PFSK-1 (cell line): ENCODE data around the gene ID2.

ENCODE experiments used
- FOXP2 ChIP-seq: optimal IDR thresholded peaks from 2 replicates; pipeline ENCODE3; 2011; ENCODE audit warnings: borderline replicate concordance, control low read depth, inconsistent platforms; ENCODE audit not compliant: insufficient read depth; ENCODE audit errors: extremely low read length, extremely low read depth
- POLR2AphosphoS5 ChIP-seq: IDR thresholded peaks from 2 replicates; pipeline ENCODE4 v1.6.1; 2012; ENCODE audit warnings: low read depth, mild to moderate bottlenecking, control low read depth, low read length, moderate library complexity
- REST ChIP-seq, 2 experiments: IDR thresholded peaks; 2 replicates each; pipeline versions ENCODE4 v1.6.1 to v1.8.0; 2011 to 2012; ENCODE audit warnings: low read depth in 2 of 2, low read length in 2 of 2, control low read depth in 1 of 2, inconsistent platforms in 1 of 2, mild to moderate bottlenecking in 1 of 2, moderate library complexity in 1 of 2; ENCODE audit not compliant: insufficient read depth in 1 of 2
- SIN3A ChIP-seq: IDR thresholded peaks from 2 replicates; pipeline ENCODE4 v1.6.1; 2012; ENCODE audit warnings: mild to moderate bottlenecking, low read length, moderate library complexity, borderline replicate concordance; ENCODE audit not compliant: insufficient read depth
- TAF1 ChIP-seq: IDR thresholded peaks from 2 replicates; pipeline ENCODE4 v1.6.1; 2012; ENCODE audit warnings: low read length, control low read depth, borderline replicate concordance; ENCODE audit not compliant: insufficient read depth

ID2 gene

GRCh38 chr2:8667896-8668512, 13.9 kb upstream of the ID2 start:
- TF ChIP-seq FOXP2 (no peak), SIN3A (no peak), POLR2AphosphoS5 (no peak), TAF1 (no peak), REST (IDR thresholded peaks at IDR 0.05; ENCODE audit: insufficient read depth in 1 of 2, low read depth in 2 of 2, low read length in 2 of 2) (no peak)

- no peak for TF ChIP-seq POLR2AphosphoS5
- no peak for TF ChIP-seq TAF1
- no peak for TF ChIP-seq SIN3A
- TF ChIP-seq FOXP2 = no peak
- no peak for TF ChIP-seq REST (IDR thresholded peaks at IDR 0.05; ENCODE audit: insufficient read depth in 1 of 2, low read depth in 2 of 2, low read length in 2 of 2)
Measured at GRCh38 chr2:8669157-8669817, 12.6 kb upstream of the ID2 start.

- TF ChIP-seq TAF1 (no peak), POLR2AphosphoS5 (no peak), REST (IDR thresholded peaks at IDR 0.05; ENCODE audit: insufficient read depth in 1 of 2, low read depth in 2 of 2, low read length in 2 of 2) (no peak), FOXP2 (no peak), SIN3A (no peak)
Measured at GRCh38 chr2:8670580-8670979, 11.3 kb upstream of the ID2 start.

- TF ChIP-seq FOXP2 = no peak
- TF ChIP-seq POLR2AphosphoS5 = no peak
- no peak for TF ChIP-seq TAF1
- TF ChIP-seq REST (IDR thresholded peaks at IDR 0.05; ENCODE audit: insufficient read depth in 1 of 2, low read depth in 2 of 2, low read length in 2 of 2) = no peak
- no peak for TF ChIP-seq SIN3A
Measured at GRCh38 chr2:8671176-8671575, 10.7 kb upstream of the ID2 start.
